WI38 (cell line): ENCODE results near the gene C3orf18.

Experiments used
- H3K4me3 ChIP-seq: 2 replicates; pipeline ENCODE4 v1.5.1; 2011; ENCODE audit warnings: low read depth, mild to moderate bottlenecking, control low read depth, low read length
- CTCF ChIP-seq: IDR thresholded peaks from 2 replicates; pipeline ENCODE4 v1.5.1; 2012; ENCODE audit warnings: low read depth, mild to moderate bottlenecking, control low read depth, low read length

C3orf18 gene

DNA sequence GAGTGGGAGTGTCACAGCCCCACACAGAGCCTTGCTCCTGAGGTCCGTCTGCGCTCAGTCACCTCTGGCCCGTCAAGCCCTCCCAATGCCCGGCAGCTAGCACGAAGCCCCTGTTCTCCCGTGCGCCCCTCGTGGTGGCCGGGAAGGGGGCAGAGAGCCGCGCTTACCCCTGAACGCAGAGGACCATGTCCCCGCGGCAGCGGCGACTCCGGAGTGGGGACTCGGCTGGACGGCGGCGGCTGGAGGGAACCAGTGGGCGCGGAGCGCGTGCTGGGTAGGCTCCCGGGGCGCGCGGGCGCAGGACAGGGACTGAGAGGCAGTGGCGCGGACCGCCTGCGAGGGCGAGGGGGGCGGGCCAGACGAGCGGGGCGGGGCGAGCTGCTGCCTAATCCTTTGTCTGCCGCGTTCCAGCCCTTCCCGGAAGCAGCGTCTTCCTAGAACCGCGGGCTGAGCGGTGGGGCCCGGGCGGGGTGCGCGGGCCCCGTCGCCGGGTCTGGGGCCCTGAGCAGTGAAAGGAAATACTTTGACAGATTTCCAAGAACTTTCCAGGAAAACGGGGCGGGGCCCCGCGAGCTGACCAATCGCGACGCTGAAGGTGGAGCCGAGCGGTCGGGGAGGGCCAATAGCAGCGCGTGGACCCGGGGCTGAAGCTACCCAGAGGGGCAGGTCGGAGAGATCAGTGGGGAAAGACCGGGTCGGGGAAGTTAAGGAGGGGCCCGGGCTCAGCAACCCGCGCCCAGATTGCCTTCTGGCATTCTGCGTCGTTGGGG, 44.1 kb upstream of the C3orf18 start, which contains the start of gene CISH:
Gene CISH, minus strand, starts transcription at position 311 of the 770 bp plus-strand sequence. Its CDS starts 124 bp downstream, at position 187.
- peak within 1 kb of the TSS; percentile 71 for H3K4me3 ChIP-seq
- peak; percentile 43 for TF ChIP-seq CTCF

- no peak for TF ChIP-seq CTCF
- peak overlapping the region; percentile 71 for H3K4me3 ChIP-seq
Measured at GRCh38 chr3:50610992-50611463, 43.5 kb upstream of the C3orf18 start.

- TF ChIP-seq CTCF = no peak
- peak overlapping the region; percentile 71 for H3K4me3 ChIP-seq
Measured at GRCh38 chr3:50610181-50610971, 42.8 kb upstream of the C3orf18 start.

- H3K4me3 ChIP-seq = no peak overlapping the region
- TF ChIP-seq CTCF = no peak
Measured at GRCh38 chr3:50609763-50610085, 42.2 kb upstream of the C3orf18 start.

DNA sequence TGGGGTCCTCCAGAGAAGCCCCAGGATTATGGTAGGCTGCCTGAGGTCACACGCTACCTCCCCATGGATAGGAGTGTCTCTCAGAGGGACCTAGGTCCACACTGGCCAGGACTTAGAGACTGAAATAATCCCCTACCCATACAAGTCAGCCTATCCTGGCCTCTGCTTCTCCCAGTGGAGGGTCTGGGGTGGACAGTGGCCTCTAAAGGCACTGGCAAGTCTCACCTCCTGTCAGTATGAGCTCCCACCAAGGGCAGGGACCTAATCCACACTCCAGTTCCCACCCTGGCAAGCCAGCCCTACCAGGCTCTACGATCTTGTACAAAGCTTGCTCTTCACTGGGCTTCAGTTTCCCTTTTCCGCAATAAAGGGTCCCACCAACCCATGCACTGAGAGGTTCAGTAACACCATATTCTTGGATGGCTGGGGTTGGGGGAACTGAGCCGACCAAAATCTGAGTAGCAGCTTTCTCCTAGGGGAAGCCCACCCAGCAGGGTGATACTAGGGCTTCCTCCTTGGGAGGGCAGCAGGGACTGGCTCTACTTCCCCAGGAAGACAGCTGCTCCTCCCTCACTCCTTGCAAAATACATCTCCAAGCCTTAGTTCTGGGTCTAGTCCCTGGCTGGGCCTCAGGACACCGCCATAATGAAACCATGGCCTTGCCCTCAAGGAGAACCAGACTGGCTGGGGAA, 41.7 kb upstream of the C3orf18 start:
- H3K4me3 ChIP-seq = no peak overlapping the region
- TF ChIP-seq CTCF = no peak

DNA sequence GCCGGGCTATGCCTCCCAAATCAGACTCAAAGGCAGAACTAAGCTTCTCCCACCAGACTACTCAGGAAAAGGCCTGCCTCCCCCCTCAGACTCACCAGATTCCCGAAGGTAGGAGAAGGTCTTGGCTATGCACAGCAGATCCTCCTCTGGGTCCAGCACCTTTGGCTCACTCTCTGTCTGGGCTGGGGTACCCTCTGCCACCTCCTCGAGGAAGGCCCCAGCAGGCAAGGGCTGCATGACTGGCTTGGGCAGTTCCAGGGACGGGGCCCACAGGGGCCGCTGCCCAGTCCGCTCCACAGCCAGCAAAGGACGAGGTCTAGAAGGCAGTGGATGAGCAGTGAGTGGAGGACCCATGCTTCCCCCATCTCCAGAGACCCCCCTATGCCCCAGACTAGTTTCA, 40.7 kb upstream of the C3orf18 start:
- TF ChIP-seq CTCF = no peak

More for the DNA sequence above, 40.7 kb upstream of the C3orf18 start:
- H3K4me3 ChIP-seq = no peak overlapping the region
